HG02610 (cell line): ENCODE measurements around the gene OR10G4.
"Not testable (repeated sequence)": the region's sequence is repeated elsewhere in the genome, so short reads cannot be mapped to it uniquely, and the experiment has no call there.

Experiments used
- ATAC-seq: cut with Tn5 transposase; IDR thresholded peaks from one replicate; pipeline ENCODE4 v1.9.1; 2021; ENCODE audit warnings: mild to moderate bottlenecking, moderate library complexity; ENCODE audit not compliant: unreplicated experiment

Gene OR10G4

DNA sequence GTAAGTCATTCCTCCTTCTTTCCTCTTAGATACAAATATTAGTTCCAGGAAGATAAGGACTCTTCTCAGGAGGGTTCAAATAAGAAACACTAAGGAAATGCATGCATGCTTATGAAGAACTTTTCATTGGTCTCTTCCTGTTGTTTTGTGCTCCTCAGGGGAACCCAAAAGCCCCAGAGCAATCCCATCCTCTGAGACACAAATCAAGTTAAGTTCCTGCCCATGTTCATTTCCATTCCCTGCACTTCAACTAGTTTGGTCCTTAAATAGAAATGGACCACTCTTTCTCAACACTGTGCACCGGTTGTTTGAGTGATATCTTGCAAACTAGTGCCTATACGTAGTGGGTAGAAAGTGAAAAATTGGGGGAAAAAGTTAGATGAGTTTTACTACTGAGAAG is at the start of gene OR10G4:
TSS of gene OR10G4 (plus strand) at position 301 of the 400 bp plus-strand sequence. CDS start 2,578 bp downstream, outside the sequence.
- ATAC-seq: no peak

DNA sequence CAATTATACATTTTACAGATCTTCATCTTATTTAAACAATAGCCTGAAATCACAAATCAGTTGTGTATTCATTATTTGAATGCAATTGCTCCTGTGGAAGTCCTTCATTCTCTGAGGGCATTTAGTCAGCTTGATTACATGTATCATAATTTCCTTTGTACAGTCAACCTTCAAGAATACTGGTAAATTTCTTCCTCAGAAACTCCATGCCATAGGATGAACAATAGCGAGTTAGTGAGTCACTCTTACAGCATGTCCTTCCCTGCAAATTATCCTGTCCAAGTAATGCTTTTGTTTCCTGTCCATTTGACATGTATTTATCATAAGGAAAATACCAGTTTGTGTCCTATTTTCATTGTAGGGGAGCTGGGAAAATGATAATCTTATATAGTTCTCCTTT is 39.0 kb upstream of the OR10G4 start:
- ATAC-seq: no peak

GRCh38 chr11:123976770-123977560 is 35.8 kb upstream of the OR10G4 start:
- no peak for ATAC-seq

DNA sequence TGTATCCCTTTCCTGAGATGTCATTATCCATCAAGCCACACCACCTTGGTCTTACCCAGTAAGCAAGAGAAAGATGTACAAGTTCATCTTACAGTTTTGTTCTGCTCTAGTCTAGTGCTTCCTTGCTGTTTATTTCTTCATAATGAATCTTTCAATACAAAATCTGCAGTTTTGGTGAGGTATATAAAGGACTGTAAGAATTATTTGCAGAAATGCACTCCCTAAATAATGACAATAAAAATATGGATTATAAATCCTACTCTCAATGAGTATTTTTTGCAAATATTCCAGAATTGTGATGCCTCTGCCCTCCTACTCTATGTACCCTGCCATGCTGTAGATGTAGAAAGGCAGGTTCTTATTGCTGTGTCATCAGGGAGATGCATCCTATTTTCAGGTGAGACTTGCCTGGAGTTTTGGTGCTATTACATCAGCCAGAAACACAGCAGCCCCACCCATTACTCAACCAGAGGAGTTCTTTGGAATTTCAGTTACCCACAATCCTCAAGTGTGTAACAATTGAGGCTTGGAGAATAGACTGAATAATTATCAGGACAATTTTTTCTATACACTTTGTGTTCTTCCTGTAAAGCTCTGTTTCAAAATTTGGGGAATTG is 35.0 kb upstream of the OR10G4 start, which contains the start of gene OR10S1:
TSS of gene OR10S1 (minus strand) at position 51 of the 617 bp plus-strand sequence. CDS start 117 bp downstream, outside the sequence.
- ATAC-seq: no peak

- ATAC-seq: no peak
Observed at GRCh38 chr11:123979311-123979710, 33.5 kb upstream of the OR10G4 start.

- ATAC-seq: no peak
Observed at GRCh38 chr11:123995119-123995518, 17.7 kb upstream of the OR10G4 start, which contains the start of gene OR10G6. TSS of gene OR10G6 (minus strand) at chr11:123995161. CDS start at chr11:123995161, 0 bp downstream.

GRCh38 chr11:124015837-124016236 is 3.0 kb downstream of the OR10G4 start:
- ATAC-seq: not testable (repeated sequence)

GRCh38 chr11:124026498-124026897 is 13.7 kb downstream of the OR10G4 start, which contains the start of gene OR10G8:
TSS of gene OR10G8 (plus strand) at chr11:124026798. CDS start at chr11:124029623, 2,825 bp downstream.
- no peak for ATAC-seq

GRCh38 chr11:124036666-124037065 is 23.9 kb downstream of the OR10G4 start:
- ATAC-seq: no peak

GRCh38 chr11:124039557-124039956 is 26.8 kb downstream of the OR10G4 start:
- ATAC-seq: no peak

- no peak for ATAC-seq
Observed at GRCh38 chr11:124041254-124041653, 28.5 kb downstream of the OR10G4 start, which contains the start of gene OR10G7. TSS of gene OR10G7 (minus strand) at chr11:124041325. CDS start at chr11:124039001, 2,324 bp downstream.

DNA sequence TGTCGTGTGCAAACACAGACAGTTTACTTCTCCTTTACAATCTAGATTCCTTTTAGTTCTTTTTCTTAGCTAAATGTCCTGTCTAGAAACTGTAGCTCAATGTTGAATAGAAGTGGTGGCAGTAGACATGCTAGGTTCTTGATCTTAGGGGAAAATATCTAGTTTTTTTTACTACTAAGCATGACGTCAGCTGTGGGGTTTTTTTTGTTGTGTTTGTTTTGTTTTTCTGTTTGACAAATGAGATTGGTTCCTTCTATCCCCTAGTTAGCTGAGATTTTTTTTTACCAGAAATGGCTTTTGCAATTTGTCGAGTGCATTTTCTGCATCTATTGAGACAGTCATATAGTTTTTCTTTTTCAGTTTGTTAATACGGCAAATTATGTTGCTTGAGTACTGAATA is 30.6 kb downstream of the OR10G4 start:
- ATAC-seq: no peak

DNA sequence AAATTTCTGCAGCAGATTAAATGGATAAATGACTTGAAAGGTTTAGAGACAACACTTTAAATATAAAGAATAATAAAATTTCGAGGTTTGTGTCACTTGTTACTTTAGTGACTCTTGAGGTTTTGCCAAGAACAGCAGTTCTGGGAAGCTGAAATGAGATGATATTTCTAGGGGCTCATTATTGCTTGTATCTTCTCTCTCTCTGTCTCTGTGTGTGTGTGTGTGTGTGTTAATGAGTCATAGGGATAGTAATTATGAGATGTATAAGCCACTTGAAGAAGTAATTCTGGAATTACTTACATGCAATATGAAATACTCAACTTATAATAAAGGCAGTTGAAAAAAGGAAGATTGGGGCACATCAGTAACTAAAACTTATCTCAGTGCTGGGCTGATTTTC is 38.0 kb downstream of the OR10G4 start:
- ATAC-seq: no peak

- no peak for ATAC-seq
Observed at GRCh38 chr11:124052966-124053365, 40.2 kb downstream of the OR10G4 start.
